K562 (cell line): ENCODE results near the gene CDKN1C. TPM values are rescaled to one million over a fixed set of nuclear protein-coding genes. Genes with fewer than 3 reads are reported as not detected.

Experiments used
- ARID4B ChIP-seq: sonication (generic); formaldehyde crosslinking; IDR thresholded peaks from 2 replicates; pipeline ENCODE4 v1.8.0; 2022; ENCODE audit warnings: mild to moderate bottlenecking, missing genetic modification reagents
- BCOR ChIP-seq: fragments of 450-650 bp; IDR thresholded peaks from 2 replicates; pipeline ENCODE4 v1.6.1; 2016
- BHLHE40 ChIP-seq: IDR thresholded peaks from 2 replicates; pipeline ENCODE4 v1.6.1; 2011; ENCODE audit warnings: low read length, improper control_type of control experiment
- CBX1 ChIP-seq: sonication (generic); IDR thresholded peaks from 2 replicates; pipeline ENCODE4 v1.6.1; 2016; ENCODE audit warnings: antibody characterized with exemption, low read depth, mild to moderate bottlenecking
- CTCF ChIP-seq, 3 experiments: IDR thresholded peaks in 2 of 3; conservative IDR thresholded peaks in 1 of 3; 2 replicates each; pipeline ENCODE4 v1.5.1; 2011 to 2012; ENCODE audit warnings: low read length in 3 of 3, mild to moderate bottlenecking in 3 of 3, control low read depth in 2 of 3, improper control_type of control experiment in 1 of 3, inconsistent platforms in 1 of 3, low read depth in 1 of 3, mixed read lengths in 1 of 3, moderate library complexity in 1 of 3; ENCODE audit not compliant: insufficient read depth in 2 of 3
- E4F1 ChIP-seq: fragments of 250-450 bp; sonication (Bioruptor Pico); IDR thresholded peaks from 2 replicates; pipeline ENCODE4 v1.5.0; 2021; ENCODE audit warnings: mild to moderate bottlenecking, borderline replicate concordance
- FOXP1 ChIP-seq: sonication (generic); formaldehyde crosslinking; IDR thresholded peaks from 2 replicates; pipeline ENCODE4 v1.8.0; 2022; ENCODE audit warnings: mild to moderate bottlenecking, missing genetic modification reagents
- L3MBTL2 ChIP-seq: fragments of 450-650 bp; IDR thresholded peaks from 2 replicates; pipeline ENCODE4 v1.6.1; 2016; ENCODE audit warnings: mild to moderate bottlenecking, moderate library complexity
- MYNN ChIP-seq, 2 experiments: sonication (generic); formaldehyde crosslinking in 1 of 2; IDR thresholded peaks; 2 replicates each; pipeline versions ENCODE4 v1.5.0 to v1.6.1; 2016 to 2020; ENCODE audit warnings: antibody characterized with exemption in 1 of 2, missing genetic modification reagents in 1 of 2
- NCOA4 ChIP-seq: fragments of 450-650 bp; IDR thresholded peaks from 2 replicates; pipeline ENCODE4 v1.6.1; 2018; ENCODE audit warnings: mild to moderate bottlenecking; ENCODE audit not compliant: partially characterized antibody
- NFIC ChIP-seq: fragments of 450-650 bp; IDR thresholded peaks from 2 replicates; pipeline ENCODE4 v1.6.1; 2017; ENCODE audit warnings: mild to moderate bottlenecking, inconsistent platforms
- NONO ChIP-seq, 2 experiments: fragments of 200-400 bp in 1 of 2; fragments of 450-650 bp in 1 of 2; formaldehyde crosslinking in 1 of 2; IDR thresholded peaks; 2 replicates each; pipeline ENCODE4 v1.6.1; 2017; ENCODE audit warnings: low read depth in 2 of 2, mild to moderate bottlenecking in 2 of 2, moderate library complexity in 2 of 2, low read length in 1 of 2
- PHB2 ChIP-seq: fragments of 450-650 bp; IDR thresholded peaks from 2 replicates; pipeline ENCODE4 v1.6.1; 2017; ENCODE audit warnings: low read depth
- RCOR1 ChIP-seq, 2 experiments: IDR thresholded peaks; 2 replicates each; pipeline ENCODE4 v1.6.1; 2012; ENCODE audit warnings: low read depth in 2 of 2, low read length in 2 of 2, borderline replicate concordance in 1 of 2, improper control_type of control experiment in 1 of 2
- SAFB2 ChIP-seq: fragments of 200-400 bp; formaldehyde crosslinking; IDR thresholded peaks from 2 replicates; pipeline ENCODE4 v1.6.1; 2018; ENCODE audit warnings: borderline replicate concordance, low read length, low read depth, moderate library complexity; ENCODE audit not compliant: severe bottlenecking
- SP1 ChIP-seq: sonication (generic); formaldehyde crosslinking; IDR thresholded peaks from 2 replicates; pipeline ENCODE4 v1.8.1; 2022; ENCODE audit warnings: mild to moderate bottlenecking, missing genetic modification reagents
- ZBTB8A ChIP-seq: fragments of 450-650 bp; IDR thresholded peaks from 2 replicates; pipeline ENCODE4 v1.6.1; 2018; ENCODE audit warnings: mild to moderate bottlenecking, moderate library complexity; ENCODE audit not compliant: partially characterized antibody
- ZNF780A ChIP-seq: fragments of 250-450 bp; sonication (Bioruptor Pico); IDR thresholded peaks from 2 replicates; pipeline ENCODE4 v1.5.0; 2021; ENCODE audit warnings: mild to moderate bottlenecking
- polyA plus RNA-seq, 8 experiments: library from polyadenylated mRNA; depleted of rRNA in 4 of 8; stranded (reverse) in 5 of 8; unstranded in 3 of 8; fragments of >200 nt; fragmentation: Nextera tagmentation in 2 of 8; fragmentation: Illumina TruSeq in 1 of 8; extraction: Ambion mirVana in 2 of 8; extraction: Trizol in 1 of 8; gene quantifications; 2 replicates each; pipeline versions ENCODE4 v1.2.1 to v1.2.3, GENCODE V29; 2011 to 2014; ENCODE audit warnings: inconsistent platforms in 1 of 8, missing spikeins in 1 of 8
- total RNA-seq, 7 experiments: library from RNA; depleted of rRNA in 6 of 7; stranded (reverse); fragments of >200 nt in 6 of 7; fragmentation: Illumina TruSeq in 2 of 7; extraction: Trizol in 2 of 7; gene quantifications; 2 replicates each; pipeline versions ENCODE4 v1.2.1 to v1.2.3, GENCODE V29; 2011 to 2021; ENCODE audit warnings: low replicate concordance in 1 of 7

CDKN1C gene
- total and polyA plus RNA-seq, 9 of the 15 experiments (the other 6 are each of a cell fraction or from before 2014, with no cell fraction given), result 2.8 to 21.1 (median 9.3) TPM

- TF ChIP-seq ARID4B (CRISPR knock-in tag) (peak; percentile 76), MYNN (IDR thresholded peaks at IDR 0.05) (peak; percentile 73), MYNN (CRISPR knock-in tag; IDR thresholded peaks at IDR 0.05) (no peak), L3MBTL2 (peak; percentile 89), FOXP1 (CRISPR knock-in tag) (peak; percentile 94; the same call in 1 of the 2 replicates), PHB2 (no peak), BHLHE40 (peak; percentile 98), SP1 (CRISPR knock-in tag) (peak; percentile 51; the same call in 1 of the 2 replicates), SAFB2 (no peak), E4F1 (CRISPR knock-in tag) (no peak), ZNF780A (CRISPR knock-in tag) (no peak), NCOA4 (no peak), BCOR (peak; percentile 97), ZBTB8A (no peak), NONO (IDR thresholded peaks at IDR 0.05; ENCODE audit: low read depth in 2 of 2, low read length in 1 of 2) (0 out of 4 replicates have a peak, but pooled peaks of 1 of the 2 experiments have one; percentile 39), NFIC (peak; percentile 96), RCOR1 (IDR thresholded peaks at IDR 0.05; ENCODE audit: borderline replicate concordance in 1 of 2, low read depth in 2 of 2, low read length in 2 of 2) (peak in 1 of 2 experiments; percentile 81; a peak in 2 of 4 replicates), CTCF (IDR thresholded peaks at IDR 0.05 in 2 of 3, conservative IDR thresholded peaks at IDR 0.05 in 1 of 3; ENCODE audit: insufficient read depth in 2 of 3, low read depth in 1 of 3, low read length in 3 of 3) (0 out of 6 replicates have a peak, but pooled peaks of 1 of the 3 experiments have one; percentile 2), CBX1 (peak; percentile 90)
These were observed 5.1 kb upstream of the CDKN1C start (continued) for GRCh38 chr11:2890466-2891294.
